Measurements from ENCODE around the gene ERLIN1.
A peak's percentile ranks its signal among the peaks of the same experiment; 100 is the strongest.

ERLIN1 gene

DNA sequence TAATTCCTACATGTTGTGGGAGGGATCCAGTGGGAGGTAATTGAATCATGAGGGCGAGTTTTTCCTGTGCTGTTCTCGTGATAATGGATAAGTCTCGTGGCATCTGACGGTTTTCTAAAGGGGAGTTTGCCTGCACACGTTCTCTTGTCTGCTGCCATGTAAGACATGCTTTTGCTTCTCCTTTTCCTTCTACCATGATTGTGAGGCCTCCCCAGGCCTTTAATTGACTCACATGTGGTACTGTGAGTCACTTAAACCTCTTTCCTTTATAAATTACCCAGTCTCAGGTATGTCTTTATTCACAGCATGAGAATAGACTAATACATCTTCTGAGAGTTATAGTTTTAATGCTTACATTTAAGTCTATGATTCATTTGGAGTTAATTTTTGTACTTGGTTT is 81.5 kb downstream of the ERLIN1 start:
- TF ChIP-seq CTCF (IDR thresholded peaks at IDR 0.05; ENCODE audit: extremely low read depth, insufficient read depth, missing control alignments) = no peak
- DNase-seq (ENCODE audit: low spot score) = no peak
- in situ Hi-C loops (cut with MboI; ENCODE audit: low pct_unique_long_range_greater_than_20kb, low sequenced_read_pairs, unreplicated experiment) = no loop called here

- DNase-seq (ENCODE audit: low spot score) = no peak
- no peak for TF ChIP-seq CTCF (IDR thresholded peaks at IDR 0.05; ENCODE audit: extremely low read depth, insufficient read depth, missing control alignments)
- in situ Hi-C loops (cut with MboI; ENCODE audit: low pct_unique_long_range_greater_than_20kb, low sequenced_read_pairs, unreplicated experiment) = no loop called here
Observed at GRCh38 chr10:100103581-100103980, 82.2 kb downstream of the ERLIN1 start.

DNA sequence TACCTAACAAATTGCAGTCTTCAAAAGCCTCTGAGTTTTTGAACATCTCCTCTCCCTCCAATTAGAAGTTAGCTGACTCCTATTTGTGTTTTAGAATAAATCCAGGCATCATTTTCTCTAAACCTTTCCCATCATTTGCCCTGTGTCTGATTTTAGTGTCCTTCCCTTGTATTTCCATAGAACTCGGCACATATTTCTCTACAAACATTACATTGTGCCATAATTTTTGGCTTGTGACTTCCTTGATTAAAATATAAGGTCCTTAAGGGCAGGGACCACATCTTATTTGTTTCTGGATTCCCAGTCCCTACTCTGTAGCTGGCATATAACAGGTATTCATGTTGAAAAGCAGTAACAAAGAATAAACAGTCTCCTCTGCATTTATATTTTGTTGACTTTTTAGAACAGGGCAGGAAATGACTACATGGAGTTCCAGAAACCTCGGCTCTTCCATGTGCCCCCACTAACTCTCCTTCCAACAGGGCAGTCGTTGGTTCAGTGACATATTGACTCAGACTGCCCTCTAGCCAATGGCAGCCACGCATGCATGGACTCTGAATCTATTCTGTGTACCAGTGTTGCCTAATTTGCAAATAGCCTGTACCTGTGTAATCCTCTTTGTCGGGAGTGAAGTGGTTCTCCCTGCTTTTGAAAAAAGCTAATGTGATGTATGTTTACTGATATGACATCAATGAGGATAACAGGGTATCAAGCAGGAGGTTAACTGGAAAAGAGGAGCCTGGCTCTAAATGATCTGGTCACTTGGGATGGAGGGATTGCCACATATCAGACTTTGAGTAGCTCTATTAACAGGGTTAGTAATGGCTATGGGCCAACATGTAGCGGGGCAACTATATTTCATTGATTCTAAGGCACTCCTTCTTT is 84.4 kb downstream of the ERLIN1 start:
- in situ Hi-C loops (cut with MboI; ENCODE audit: low pct_unique_long_range_greater_than_20kb, low sequenced_read_pairs, unreplicated experiment) = no loop called here
- TF ChIP-seq CTCF (IDR thresholded peaks at IDR 0.05; ENCODE audit: extremely low read depth, insufficient read depth, missing control alignments) = no peak
- DNase-seq (ENCODE audit: low spot score) = no peak

- in situ Hi-C loops (cut with MboI; ENCODE audit: low pct_unique_long_range_greater_than_20kb, low sequenced_read_pairs, unreplicated experiment) = no loop called here
- TF ChIP-seq CTCF (IDR thresholded peaks at IDR 0.05; ENCODE audit: extremely low read depth, insufficient read depth, missing control alignments) = peak; percentile 34
- no peak for DNase-seq (ENCODE audit: low spot score)
Observed at GRCh38 chr10:100100651-100101184, 85.1 kb downstream of the ERLIN1 start.

All from GM13977 (cell line).